ENCODE measurements around the gene NPVF. TPM values are rescaled to one million over a fixed set of nuclear protein-coding genes. Genes with fewer than 3 reads are reported as not detected.

The NPVF gene
- total and polyA plus RNA-seq, 7 donors: not detected

DNA sequence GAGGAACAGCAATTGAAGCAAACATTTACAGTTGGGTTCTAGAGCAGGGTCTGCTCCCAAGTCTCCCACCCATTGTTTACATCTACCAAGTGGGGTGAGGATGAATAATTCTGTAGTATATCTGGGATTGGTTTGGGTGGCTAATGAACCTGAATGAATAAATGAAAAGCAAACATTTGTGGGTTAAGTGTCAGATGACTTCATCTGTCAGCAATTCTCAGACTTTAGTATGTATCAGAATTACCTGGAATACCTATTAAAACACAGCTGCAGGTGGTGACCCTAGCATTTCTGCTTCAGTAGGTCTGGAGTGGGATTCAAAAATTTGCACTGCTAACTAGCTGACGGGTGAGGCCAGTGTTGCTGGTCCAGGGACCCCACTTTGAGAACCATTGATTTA is 18.0 kb upstream of the NPVF start:
- Histone ChIP-seq H3K9me3 (no peaks in the 10 kb centered on the region), H3K4me1 (no peaks in the 10 kb centered on the region), H3K4me3 (no peak overlapping the region), H3K36me3 (ENCODE audit: insufficient read depth in 1 of 2, low read depth in 1 of 2) (no peaks in the 10 kb centered on the region), H3K27me3 (ENCODE audit: insufficient read depth in 3 of 3, low read length in 2 of 3) (no peaks in the 10 kb centered on the region), H3K27ac (no peak overlapping the region)
- ATAC-seq: no peak
- TF ChIP-seq, protein P1, sequence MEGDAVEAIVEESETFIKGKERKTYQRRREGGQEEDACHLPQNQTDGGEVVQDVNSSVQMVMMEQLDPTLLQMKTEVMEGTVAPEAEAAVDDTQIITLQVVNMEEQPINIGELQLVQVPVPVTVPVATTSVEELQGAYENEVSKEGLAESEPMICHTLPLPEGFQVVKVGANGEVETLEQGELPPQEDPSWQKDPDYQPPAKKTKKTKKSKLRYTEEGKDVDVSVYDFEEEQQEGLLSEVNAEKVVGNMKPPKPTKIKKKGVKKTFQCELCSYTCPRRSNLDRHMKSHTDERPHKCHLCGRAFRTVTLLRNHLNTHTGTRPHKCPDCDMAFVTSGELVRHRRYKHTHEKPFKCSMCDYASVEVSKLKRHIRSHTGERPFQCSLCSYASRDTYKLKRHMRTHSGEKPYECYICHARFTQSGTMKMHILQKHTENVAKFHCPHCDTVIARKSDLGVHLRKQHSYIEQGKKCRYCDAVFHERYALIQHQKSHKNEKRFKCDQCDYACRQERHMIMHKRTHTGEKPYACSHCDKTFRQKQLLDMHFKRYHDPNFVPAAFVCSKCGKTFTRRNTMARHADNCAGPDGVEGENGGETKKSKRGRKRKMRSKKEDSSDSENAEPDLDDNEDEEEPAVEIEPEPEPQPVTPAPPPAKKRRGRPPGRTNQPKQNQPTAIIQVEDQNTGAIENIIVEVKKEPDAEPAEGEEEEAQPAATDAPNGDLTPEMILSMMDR (IDR thresholded peaks at IDR 0.05): no peak
- intact Hi-C loops (cut with DNase I): no loop called here
- no peak for DNase-seq
- WGBS, 3 donors: 94 to 100% (median 100%) methylated on average over 1 of the region's 1 CpG

DNA sequence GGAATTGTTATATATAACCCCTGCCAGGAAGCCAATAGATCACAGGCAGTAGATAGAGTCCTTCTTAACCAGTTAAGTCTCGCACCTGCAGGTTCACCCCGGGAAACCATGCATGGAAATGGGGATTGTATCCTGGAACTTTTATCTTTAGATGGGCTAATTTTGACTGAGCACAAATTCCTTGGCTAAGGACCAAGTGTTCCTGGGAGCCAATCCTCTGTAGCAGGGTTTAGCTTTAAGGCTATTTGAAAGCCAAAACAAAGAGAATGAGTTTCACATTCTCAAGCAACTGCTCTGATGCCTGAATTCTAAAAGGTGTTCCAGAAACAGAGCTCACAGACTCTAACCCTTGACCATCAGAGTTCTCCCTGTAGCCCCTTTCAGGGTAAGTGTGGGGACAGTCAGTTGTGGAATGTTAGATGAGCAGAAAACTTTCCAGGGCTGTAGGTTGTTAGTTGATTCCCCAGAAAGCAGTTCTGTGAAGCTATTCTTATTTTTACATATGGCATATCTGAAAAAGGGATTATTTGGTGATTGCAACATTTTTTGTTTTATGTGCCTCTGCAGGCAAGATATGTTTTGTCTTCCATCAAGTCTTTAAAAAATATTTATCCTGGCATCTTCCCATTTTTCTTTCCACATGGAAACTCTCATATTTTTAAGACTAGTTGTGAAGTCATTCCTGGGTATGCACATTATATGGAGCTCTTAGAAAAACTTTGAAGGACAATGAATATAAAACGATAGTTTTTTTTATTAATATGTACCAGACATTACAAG is 16.2 kb upstream of the NPVF start:
- Histone ChIP-seq H3K4me3 (no peak overlapping the region), H3K4me1 (peaks cover 9% of the 10 kb centered on the region), H3K9me3 (no peaks in the 10 kb centered on the region), H3K27me3 (ENCODE audit: insufficient read depth in 3 of 3, low read length in 2 of 3) (no peaks in the 10 kb centered on the region), H3K36me3 (ENCODE audit: insufficient read depth in 1 of 2, low read depth in 1 of 2) (no peaks in the 10 kb centered on the region), H3K27ac (no peak overlapping the region)
- ATAC-seq (no peak), DNase-seq (no peak)
- intact Hi-C loops (cut with DNase I): no loop called here
- WGBS, 3 donors: 38 to 48% (median 44%) methylated on average over 3 of the region's 3 CpGs
- TF ChIP-seq, protein P1 (IDR thresholded peaks at IDR 0.05): no peak

DNA sequence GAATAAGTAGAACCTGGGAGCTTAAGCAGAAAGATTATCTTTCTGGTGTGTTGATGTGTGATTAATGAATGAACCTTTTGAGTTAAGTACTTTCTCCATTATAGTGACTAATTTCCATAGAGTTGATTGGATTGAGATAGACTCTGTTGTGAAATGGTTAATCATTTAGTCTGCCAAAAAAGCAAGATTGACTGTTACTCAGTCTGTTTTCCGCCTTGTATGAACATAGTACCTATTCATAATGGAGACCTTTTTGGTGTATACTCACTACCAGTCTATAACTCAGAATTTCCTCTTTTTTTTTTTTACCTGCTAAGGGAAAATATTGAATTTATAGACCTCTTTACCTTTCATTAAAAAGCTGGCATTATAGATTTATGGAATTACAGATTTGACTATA is 14.4 kb upstream of the NPVF start:
- Histone ChIP-seq H3K9me3 (no peaks in the 10 kb centered on the region), H3K36me3 (ENCODE audit: insufficient read depth in 1 of 2, low read depth in 1 of 2) (no peaks in the 10 kb centered on the region), H3K27ac (no peak overlapping the region), H3K27me3 (ENCODE audit: insufficient read depth in 3 of 3, low read length in 2 of 3) (no peaks in the 10 kb centered on the region), H3K4me1 (peaks cover 9% of the 10 kb centered on the region), H3K4me3 (no peak overlapping the region)
- TF ChIP-seq, protein P1 (IDR thresholded peaks at IDR 0.05): no peak
- no peak for ATAC-seq
- no peak for DNase-seq
- 90 to 97% (median 92%) methylated on average over 1 of the region's 1 CpG for WGBS, 3 donors
- intact Hi-C loops (cut with DNase I): no loop called here

DNA sequence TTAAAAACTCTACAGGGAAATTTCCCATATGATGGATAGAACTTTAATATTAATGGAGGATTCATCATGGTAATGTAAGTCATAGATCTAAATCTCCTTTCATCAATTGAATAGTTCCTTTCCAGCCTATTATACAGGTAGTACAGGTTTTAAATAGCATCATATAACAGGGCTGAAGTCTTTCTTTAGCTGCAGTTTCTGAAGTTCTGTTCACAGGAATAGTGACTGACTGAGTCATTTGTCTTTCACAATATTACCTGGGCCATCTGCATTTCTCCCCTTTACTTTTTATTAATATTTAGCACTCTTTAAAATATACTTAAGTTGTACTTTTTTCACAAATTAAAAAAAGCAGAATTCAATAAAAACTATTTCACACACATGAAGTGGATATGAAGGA is 12.6 kb upstream of the NPVF start:
- intact Hi-C loops (cut with DNase I): no loop called here
- Histone ChIP-seq H3K4me1 (peaks cover 9% of the 10 kb centered on the region), H3K36me3 (ENCODE audit: insufficient read depth in 1 of 2, low read depth in 1 of 2) (no peaks in the 10 kb centered on the region), H3K27ac (no peak overlapping the region), H3K4me3 (no peak overlapping the region), H3K9me3 (no peaks in the 10 kb centered on the region), H3K27me3 (ENCODE audit: insufficient read depth in 3 of 3, low read length in 2 of 3) (no peaks in the 10 kb centered on the region)
- TF ChIP-seq, protein P1 (IDR thresholded peaks at IDR 0.05): no peak
- no peak for ATAC-seq
- no peak for DNase-seq

DNA sequence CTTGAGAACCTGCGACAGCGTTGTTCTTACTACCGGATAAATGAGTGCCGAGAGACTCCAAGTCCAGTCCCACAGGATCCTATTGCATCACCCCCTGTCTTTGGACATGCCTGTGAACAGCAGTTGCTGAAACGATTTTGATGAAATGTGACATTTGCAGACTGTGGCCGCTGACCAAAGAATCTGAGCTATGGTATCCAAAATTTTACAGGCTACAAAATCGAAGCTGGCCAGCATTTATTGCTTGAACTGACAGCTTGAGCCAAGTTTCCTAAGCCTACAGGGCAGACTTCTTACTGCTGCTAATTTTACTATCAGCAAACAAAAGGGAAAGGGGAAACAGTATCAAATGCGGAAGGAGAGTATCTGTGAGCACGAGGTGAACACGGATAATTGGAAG is 12.1 kb upstream of the NPVF start:
- H3K27me3 ChIP-seq (ENCODE audit: insufficient read depth in 3 of 3, low read length in 2 of 3): no peaks in the 10 kb centered on the region
- no peaks in the 10 kb centered on the region for H3K36me3 ChIP-seq (ENCODE audit: insufficient read depth in 1 of 2, low read depth in 1 of 2)
- WGBS, 3 donors: 11 to 32% (median 15%) methylated on average over 10 of the region's 10 CpGs
- peaks cover 9% of the 10 kb centered on the region for H3K4me1 ChIP-seq
- TF ChIP-seq, protein P1 (IDR thresholded peaks at IDR 0.05): no peak
- intact Hi-C loops (cut with DNase I): no loop called here
- no peak overlapping the region for H3K4me3 ChIP-seq
- ATAC-seq (peak in 3 of 4 donors; percentile 50 to 59 (median 56)), DNase-seq (peak; percentile 33 to 58)
- H3K27ac ChIP-seq: no peak overlapping the region
- H3K9me3 ChIP-seq: no peaks in the 10 kb centered on the region
